Stomach smooth muscle (tissue), 2 donors: ENCODE measurements around the gene PEX11A.

ENCODE experiments used
- H3K27ac ChIP-seq: one replicate; pipeline ENCODE4 v1.7.0; 2013; ENCODE audit warnings: mild to moderate bottlenecking, low read length, inconsistent platforms
- H3K27me3 ChIP-seq, 2 donors: one replicate each; pipeline ENCODE4 v1.7.0; 2013; ENCODE audit warnings: low read length in 2 of 2; ENCODE audit not compliant: insufficient read depth in 2 of 2, control insufficient read depth in 1 of 2
- H3K36me3 ChIP-seq, 2 donors: one replicate each; pipeline ENCODE4 v1.7.0; 2013; ENCODE audit warnings: low read length in 2 of 2; ENCODE audit not compliant: control insufficient read depth in 2 of 2, insufficient read depth in 2 of 2
- H3K4me1 ChIP-seq: one replicate; pipeline ENCODE4 v1.7.0; 2013; ENCODE audit warnings: low read length; ENCODE audit not compliant: control insufficient read depth, insufficient read depth
- H3K4me3 ChIP-seq, 2 donors: one replicate each; pipeline ENCODE4 v1.7.0; 2013; ENCODE audit warnings: low read length in 2 of 2
- H3K9ac ChIP-seq, 2 donors: one replicate each; pipeline ENCODE4 v1.7.0; 2013; ENCODE audit warnings: low read length in 2 of 2, mild to moderate bottlenecking in 1 of 2
- H3K9me3 ChIP-seq, 2 donors: one replicate each; pipeline ENCODE4 v1.7.0; 2013; ENCODE audit warnings: low read length in 2 of 2; ENCODE audit not compliant: control insufficient read depth in 2 of 2
- donor health status: healthy.
- donor health status: Pancreatic carcinoma.

Gene PEX11A, protein sequence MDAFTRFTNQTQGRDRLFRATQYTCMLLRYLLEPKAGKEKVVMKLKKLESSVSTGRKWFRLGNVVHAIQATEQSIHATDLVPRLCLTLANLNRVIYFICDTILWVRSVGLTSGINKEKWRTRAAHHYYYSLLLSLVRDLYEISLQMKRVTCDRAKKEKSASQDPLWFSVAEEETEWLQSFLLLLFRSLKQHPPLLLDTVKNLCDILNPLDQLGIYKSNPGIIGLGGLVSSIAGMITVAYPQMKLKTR

DNA sequence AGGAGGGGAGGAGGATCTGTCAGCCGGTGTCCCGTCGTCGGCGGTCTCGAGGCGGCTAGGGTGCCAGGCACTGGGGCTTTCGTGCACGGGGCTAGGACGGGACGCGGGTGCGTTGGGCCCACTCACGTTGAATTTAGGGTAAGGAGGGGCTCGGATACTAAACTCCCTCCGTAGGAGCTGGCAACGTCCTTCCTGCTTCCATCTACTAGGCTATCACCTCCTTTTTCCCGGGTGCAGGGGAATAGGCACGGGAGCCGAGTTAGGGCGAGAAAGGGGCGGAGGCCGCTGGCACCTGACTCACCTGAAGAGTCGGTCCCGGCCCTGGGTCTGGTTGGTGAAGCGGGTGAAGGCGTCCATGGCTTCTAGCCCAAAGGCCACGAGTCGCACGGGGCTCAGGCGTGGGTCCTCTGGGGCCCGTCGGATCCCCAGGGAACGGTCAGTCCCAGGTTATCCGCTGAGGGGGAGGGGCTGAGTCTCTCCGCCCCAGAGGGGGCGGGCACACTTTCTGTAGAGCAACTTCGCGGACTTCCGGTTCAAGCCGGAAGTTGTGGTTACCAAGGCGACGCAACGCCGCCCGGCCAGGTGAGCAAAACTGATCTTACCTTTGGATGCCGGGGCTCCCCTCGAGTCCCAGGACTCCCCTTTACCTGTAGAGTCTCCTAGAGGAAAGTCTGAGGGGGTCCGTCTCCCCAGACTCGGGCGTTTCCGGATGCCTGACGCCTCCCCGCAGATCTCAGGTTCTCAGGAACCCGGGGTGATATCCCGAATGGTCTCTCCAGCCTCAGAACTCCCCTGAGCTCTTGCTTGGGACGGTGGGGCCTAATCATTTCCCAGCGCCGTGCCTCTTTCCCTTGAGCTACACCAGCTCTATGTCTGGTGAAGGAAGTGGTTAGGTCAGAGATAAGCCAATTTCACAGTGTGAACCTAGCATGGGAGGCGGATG lies at the start of gene PEX11A, which contains the start of gene WDR93:
TSS of gene PEX11A (minus strand) at position 479 of the 943 bp plus-strand sequence. CDS start at position 357, 122 bp downstream.
TSS of gene WDR93 (plus strand) at position 536 of the 943 bp plus-strand sequence. CDS start 10,936 bp downstream, outside the sequence.
- Histone ChIP-seq H3K9me3 (no peaks in the 10 kb centered on the region), H3K27ac (no peak within 1 kb of the TSS), H3K27me3 (no peaks in the 10 kb centered on the region), H3K4me3 (peak within 1 kb of the TSS; percentile 97 to 99), H3K4me1 (peaks cover 8% of the 10 kb centered on the region), H3K9ac (peak within 1 kb of the TSS; percentile 84 to 89), H3K36me3 (peaks cover 0 to 4% of the 10 kb centered on the region in 2 donors)

- Histone ChIP-seq H3K27ac (no peak overlapping the region), H3K27me3 (peaks cover 3 to 6% of the 10 kb centered on the region in 2 donors), H3K9me3 (no peaks in the 10 kb centered on the region), H3K4me1 (peaks cover 3% of the 10 kb centered on the region), H3K4me3 (peak overlapping the region in 1 of 2 donors; percentile 22), H3K9ac (no peak overlapping the region), H3K36me3 (no peaks in the 10 kb centered on the region)
Observed at GRCh38 chr15:89740137-89740536, 49.6 kb upstream of the PEX11A start.

GRCh38 chr15:89735773-89736172 lies 45.2 kb upstream of the PEX11A start:
- H3K4me3 ChIP-seq = no peak overlapping the region
- H3K9ac ChIP-seq = no peak overlapping the region
- no peaks in the 10 kb centered on the region for H3K9me3 ChIP-seq
- no peaks in the 10 kb centered on the region for H3K36me3 ChIP-seq
- H3K27me3 ChIP-seq = peaks cover 3 to 6% of the 10 kb centered on the region in 2 donors
- H3K27ac ChIP-seq = no peak overlapping the region
- H3K4me1 ChIP-seq = peaks cover 3% of the 10 kb centered on the region

GRCh38 chr15:89732451-89733172 lies 42.1 kb upstream of the PEX11A start:
- Histone ChIP-seq H3K4me1 (no peaks in the 10 kb centered on the region), H3K4me3 (no peak overlapping the region), H3K27ac (no peak overlapping the region), H3K27me3 (peaks cover 3 to 6% of the 10 kb centered on the region in 2 donors), H3K9ac (no peak overlapping the region), H3K36me3 (no peaks in the 10 kb centered on the region), H3K9me3 (no peaks in the 10 kb centered on the region)

GRCh38 chr15:89731275-89731674 lies 40.7 kb upstream of the PEX11A start:
- Histone ChIP-seq H3K4me1 (no peaks in the 10 kb centered on the region), H3K4me3 (no peak overlapping the region), H3K9me3 (no peaks in the 10 kb centered on the region), H3K36me3 (no peaks in the 10 kb centered on the region), H3K9ac (no peak overlapping the region), H3K27ac (no peak overlapping the region), H3K27me3 (peaks cover 3% of the 10 kb centered on the region in 2 donors)

DNA sequence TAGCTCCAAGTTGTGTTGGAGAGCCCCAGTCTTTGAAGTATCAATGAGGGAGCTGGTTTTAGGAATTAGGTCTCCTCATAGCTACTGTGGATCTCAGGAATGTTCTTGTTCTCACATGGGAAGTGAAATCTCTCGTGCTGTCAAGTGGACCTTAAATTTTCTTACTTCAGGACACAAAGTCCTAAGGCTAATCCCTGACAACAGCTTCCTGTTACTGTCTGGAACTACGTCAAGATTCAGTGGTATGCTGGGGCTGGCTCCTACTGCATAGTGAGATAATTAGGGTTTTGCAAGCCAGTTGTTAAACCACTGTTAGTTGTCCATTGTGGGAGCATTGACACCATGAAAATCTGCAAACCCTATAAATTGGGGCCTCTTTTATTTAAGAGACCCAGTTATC lies 37.7 kb upstream of the PEX11A start:
- Histone ChIP-seq H3K36me3 (no peaks in the 10 kb centered on the region), H3K27me3 (peaks cover 0 to 2% of the 10 kb centered on the region in 2 donors), H3K9ac (no peak overlapping the region), H3K4me3 (no peak overlapping the region), H3K9me3 (peaks cover 0 to 5% of the 10 kb centered on the region in 2 donors), H3K27ac (no peak overlapping the region), H3K4me1 (no peaks in the 10 kb centered on the region)

- Histone ChIP-seq H3K4me1 (no peaks in the 10 kb centered on the region), H3K27ac (no peak overlapping the region), H3K9ac (no peak overlapping the region), H3K4me3 (no peak overlapping the region), H3K36me3 (no peaks in the 10 kb centered on the region), H3K27me3 (peaks cover 0 to 2% of the 10 kb centered on the region in 2 donors), H3K9me3 (peaks cover 0 to 5% of the 10 kb centered on the region in 2 donors)
Observed at GRCh38 chr15:89725064-89725463, 34.5 kb upstream of the PEX11A start.

- no peak overlapping the region for H3K27ac ChIP-seq
- H3K4me3 ChIP-seq = no peak overlapping the region
- H3K36me3 ChIP-seq = no peaks in the 10 kb centered on the region
- H3K9me3 ChIP-seq = peaks cover 0 to 5% of the 10 kb centered on the region in 2 donors
- H3K27me3 ChIP-seq = peaks cover 0 to 2% of the 10 kb centered on the region in 2 donors
- no peak overlapping the region for H3K9ac ChIP-seq
- H3K4me1 ChIP-seq = no peaks in the 10 kb centered on the region
Observed at GRCh38 chr15:89724621-89725020, 34.1 kb upstream of the PEX11A start.

- peaks cover 0 to 5% of the 10 kb centered on the region in 2 donors for H3K9me3 ChIP-seq
- peaks cover 0 to 2% of the 10 kb centered on the region in 2 donors for H3K27me3 ChIP-seq
- H3K27ac ChIP-seq = no peak overlapping the region
- no peak overlapping the region for H3K4me3 ChIP-seq
- no peaks in the 10 kb centered on the region for H3K4me1 ChIP-seq
- H3K36me3 ChIP-seq = no peaks in the 10 kb centered on the region
- no peak overlapping the region for H3K9ac ChIP-seq
Observed at GRCh38 chr15:89723031-89723430, 32.5 kb upstream of the PEX11A start.

DNA sequence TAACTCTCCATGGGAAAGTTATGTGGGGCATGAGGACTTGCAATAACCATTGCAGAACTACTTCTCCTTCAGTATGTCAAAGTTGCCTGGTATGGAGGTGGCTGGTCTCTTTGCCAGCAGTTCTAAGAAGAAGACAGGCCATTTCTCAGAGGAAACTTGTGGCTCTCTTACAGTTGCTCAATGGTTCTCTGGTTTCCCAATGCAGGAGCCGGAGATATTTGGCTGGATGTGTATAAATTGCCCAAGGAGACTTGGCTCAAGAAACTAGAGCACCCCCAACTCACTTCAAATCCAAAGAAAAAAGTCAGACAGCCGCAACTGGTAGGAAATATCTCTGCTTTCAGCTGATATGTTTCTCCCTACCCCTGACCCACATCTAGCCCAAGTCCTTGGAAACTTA lies 24.2 kb upstream of the PEX11A start:
- Histone ChIP-seq H3K36me3 (no peaks in the 10 kb centered on the region), H3K9ac (no peak overlapping the region), H3K9me3 (no peaks in the 10 kb centered on the region), H3K27ac (no peak overlapping the region), H3K4me1 (no peaks in the 10 kb centered on the region), H3K4me3 (no peak overlapping the region), H3K27me3 (no peaks in the 10 kb centered on the region)
